Stimulated activated CD4-positive, alpha-beta T cell treated with anti-CD3 and anti-CD28 coated beads, Interleukin-1b, Interleukin-23, amount 100 ng/mL, for 4 hours (primary cell): ENCODE data around the gene HOXD8.

Source experiments
- DNase-seq, 2 donors: peaks; one replicate each; pipeline ENCODE4 v3.0.0-alpha.2; 2020; ENCODE audit warnings: low read depth in 2 of 2

Gene HOXD8

DNA sequence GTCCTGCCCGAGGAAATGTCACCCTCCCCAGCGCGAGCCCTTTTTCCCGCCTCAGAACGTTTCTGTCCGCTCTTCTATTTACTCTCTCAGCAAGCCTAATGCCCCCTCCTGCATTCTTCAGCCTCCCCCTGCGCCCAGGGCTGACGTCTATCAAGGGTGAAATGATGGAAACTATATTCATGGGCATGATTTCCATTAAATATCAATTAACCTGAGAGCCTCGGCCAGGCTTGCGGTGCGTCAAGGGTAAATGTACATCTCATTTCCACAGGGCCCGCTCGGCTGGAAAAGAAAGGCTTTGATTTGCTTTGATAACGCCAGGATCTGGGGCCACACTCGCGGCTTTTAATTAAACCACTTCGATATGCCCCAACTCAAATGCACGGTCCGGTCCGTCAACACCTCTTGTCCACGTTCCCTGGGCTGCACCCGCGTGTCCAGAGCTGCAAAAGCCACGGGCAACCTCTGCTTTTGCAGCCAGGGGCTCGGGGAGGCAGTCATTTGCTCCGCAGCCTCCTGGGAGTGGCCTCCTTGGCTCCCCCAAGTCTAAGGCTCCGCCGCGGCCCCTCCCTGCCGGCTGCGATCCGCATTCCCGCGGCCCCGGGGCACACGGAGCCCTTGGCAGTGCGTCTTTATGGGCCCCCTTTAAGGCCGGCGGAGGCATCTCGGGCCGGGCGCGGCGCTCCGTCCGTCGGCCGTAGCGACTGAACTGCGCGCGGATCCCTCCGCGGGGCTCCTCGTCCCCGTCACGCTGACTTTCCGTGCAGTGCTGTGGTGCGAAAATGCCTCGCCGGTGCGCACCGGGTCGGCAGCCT is at the start of gene HOXD8:
Gene HOXD8, plus strand, starts transcription at position 724 of the 815 bp plus-strand sequence. CDS start 662 bp downstream, outside the sequence.
- DNase-seq: no peak

GRCh38 chr2:176079831-176080539 is 49.5 kb upstream of the HOXD8 start:
- no peak for DNase-seq

DNA sequence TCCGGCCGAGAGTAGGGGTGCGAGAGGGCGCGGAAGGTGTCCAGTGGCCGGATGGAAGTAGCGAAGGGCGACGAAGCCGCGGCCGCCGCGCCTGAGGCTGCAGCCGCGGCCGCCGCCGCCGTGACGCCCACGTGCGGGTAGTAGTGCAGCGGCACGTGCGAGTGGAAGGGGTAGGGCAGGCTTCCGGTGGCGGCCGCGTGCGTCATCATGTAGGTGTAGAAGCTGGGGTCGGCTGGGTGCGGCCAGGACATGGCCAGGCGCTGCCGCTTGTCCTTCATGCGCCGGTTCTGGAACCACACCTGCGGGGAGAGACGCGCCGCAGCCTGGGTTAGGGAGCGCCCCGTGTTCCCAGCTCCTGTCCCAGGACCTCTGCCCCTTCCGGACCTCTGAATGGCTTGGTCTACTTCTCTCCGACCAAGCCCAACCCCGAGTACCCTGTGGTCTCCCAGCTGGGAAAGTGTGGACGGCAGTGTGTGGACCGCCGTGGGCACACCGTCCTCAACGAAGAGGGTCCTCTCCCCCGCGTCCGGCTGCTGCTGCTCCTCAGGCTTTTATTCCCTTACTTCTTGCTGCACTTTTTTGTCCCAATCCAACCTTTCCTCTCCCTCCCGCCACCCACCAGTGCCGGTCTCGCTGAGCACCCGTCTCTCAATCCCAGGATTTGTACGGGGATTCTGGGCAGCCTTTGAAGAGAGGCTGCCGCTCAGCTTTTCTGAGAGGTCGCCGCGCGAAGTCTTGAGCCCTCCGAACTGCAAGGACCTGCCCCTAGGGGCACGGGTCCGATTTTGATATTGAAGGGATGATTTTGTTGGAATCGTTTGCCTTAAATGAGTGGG is 48.7 kb upstream of the HOXD8 start:
- no peak for DNase-seq

DNA sequence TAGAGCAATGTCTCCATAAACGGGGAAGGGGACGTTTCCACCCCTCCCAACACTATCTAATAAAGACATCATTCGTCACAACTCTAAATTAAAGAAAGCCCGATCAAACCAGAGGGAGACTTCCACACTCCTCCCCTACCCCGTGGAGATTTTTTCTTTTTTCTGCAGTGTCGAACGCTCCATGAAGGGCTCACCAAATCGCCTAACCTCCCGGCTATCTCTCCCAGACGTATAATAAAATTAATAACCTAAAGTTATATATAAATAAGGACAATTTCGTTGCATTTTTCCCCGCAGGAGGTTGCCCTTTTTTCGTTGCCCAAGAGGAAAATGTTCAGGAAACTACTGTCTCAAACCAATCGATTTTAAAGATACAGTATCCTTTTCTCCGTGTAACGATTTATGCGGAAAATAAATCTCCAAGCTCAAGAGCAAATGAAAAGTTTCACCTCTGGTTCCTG is 48.1 kb upstream of the HOXD8 start:
- DNase-seq: no peak

- DNase-seq: no peak
Observed at GRCh38 chr2:176081837-176082524, 47.5 kb upstream of the HOXD8 start.

- no peak for DNase-seq
Observed at GRCh38 chr2:176082525-176082823, 47.0 kb upstream of the HOXD8 start.

DNA sequence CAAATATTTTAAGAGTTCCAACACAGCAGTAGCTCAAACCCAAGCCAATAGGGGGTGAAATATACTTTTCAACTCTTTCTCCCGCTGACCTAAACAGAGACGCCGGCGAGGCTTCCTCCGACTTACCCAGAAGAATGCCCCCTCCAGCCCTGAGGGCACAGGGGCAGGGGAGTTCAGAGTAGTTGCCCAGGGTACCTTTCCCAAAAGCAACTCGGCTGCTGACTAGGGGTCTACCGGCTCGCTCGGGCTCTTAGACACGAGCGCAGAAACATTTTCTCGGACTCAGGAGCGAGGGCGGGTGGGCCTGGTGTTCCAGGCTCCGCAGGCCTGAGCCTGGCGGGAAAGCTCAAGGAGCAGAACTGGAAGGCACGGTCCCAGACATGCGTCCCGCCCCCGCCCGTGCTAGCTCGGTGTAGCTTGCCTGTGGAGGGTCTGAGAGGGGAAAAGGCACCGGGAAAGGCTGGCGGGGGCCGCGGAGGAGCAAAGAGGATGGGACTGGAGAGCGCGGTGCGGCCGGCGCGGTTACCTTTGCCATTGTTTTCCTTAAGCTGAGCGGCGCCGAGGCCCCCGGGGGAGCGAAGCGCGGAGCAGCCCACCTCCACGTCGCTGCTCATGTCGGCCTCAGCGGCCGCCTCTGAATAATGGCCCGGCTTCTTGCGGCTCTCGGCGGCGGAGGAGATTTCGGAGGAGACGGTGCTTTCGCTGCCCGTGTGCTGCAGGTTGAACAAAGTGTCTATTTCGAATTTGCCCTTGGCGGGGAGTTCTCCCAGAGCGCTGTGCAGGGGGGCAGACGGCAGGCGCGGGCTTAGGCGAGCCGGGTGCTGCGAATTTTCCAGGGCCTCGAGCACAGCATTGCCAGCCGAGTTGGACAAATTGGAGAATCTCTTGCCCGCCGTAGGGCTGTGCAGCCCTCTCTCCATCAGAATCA is 46.4 kb upstream of the HOXD8 start:
- no peak for DNase-seq

DNA sequence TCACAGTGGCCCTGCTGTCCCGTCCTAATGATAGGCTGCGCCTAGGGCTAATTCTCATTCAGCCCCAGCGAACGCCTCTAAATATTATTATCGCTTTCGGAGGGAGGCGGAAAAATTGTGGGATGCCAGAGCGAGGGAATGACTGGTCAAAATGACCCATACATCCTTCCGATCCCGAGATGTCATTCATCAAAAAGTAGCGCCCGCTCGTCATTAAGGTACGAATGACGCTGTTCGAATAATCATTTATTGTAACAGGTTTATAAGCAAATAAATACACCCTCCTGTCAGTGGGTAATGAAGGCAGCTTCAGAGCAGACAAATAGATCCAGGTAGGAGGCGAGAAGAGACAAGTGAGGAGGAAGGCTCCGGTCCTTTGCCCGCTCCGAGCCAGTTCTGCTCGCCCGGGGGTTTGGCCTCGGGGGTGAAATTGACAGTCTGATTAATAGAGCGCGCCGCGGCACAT is 45.7 kb upstream of the HOXD8 start, which contains the start of gene EVX2:
Gene EVX2, minus strand, starts transcription at position 167 of the 466 bp plus-strand sequence. CDS start 186 bp downstream, outside the sequence.
- no peak for DNase-seq

DNA sequence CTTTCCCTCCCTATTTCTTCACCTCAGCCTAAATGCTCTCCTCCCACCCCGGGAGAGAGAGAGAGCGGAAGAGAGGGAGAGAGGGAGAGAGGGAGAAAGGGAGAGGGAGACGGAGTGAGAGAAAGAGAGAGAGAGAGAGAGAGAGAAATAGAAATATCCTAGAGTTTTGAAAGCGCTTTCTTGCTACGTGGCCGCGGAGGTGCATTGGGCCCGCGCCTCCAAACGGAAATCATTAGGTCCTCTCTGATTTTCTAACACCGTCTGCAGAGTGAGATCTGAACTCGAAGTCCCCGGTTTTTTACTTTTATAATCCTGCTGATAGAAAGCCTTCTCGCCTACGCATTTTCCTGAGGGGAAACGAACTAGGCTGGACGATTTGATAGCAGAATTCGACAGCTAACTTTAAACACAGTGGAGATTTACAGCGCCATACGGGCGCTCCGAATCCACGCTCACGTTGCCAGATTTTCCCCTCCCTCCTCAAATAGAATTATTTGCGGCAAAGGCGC is 44.8 kb upstream of the HOXD8 start:
- DNase-seq: no peak

GRCh38 chr2:176085120-176085788 is 44.3 kb upstream of the HOXD8 start:
- DNase-seq: no peak

DNA sequence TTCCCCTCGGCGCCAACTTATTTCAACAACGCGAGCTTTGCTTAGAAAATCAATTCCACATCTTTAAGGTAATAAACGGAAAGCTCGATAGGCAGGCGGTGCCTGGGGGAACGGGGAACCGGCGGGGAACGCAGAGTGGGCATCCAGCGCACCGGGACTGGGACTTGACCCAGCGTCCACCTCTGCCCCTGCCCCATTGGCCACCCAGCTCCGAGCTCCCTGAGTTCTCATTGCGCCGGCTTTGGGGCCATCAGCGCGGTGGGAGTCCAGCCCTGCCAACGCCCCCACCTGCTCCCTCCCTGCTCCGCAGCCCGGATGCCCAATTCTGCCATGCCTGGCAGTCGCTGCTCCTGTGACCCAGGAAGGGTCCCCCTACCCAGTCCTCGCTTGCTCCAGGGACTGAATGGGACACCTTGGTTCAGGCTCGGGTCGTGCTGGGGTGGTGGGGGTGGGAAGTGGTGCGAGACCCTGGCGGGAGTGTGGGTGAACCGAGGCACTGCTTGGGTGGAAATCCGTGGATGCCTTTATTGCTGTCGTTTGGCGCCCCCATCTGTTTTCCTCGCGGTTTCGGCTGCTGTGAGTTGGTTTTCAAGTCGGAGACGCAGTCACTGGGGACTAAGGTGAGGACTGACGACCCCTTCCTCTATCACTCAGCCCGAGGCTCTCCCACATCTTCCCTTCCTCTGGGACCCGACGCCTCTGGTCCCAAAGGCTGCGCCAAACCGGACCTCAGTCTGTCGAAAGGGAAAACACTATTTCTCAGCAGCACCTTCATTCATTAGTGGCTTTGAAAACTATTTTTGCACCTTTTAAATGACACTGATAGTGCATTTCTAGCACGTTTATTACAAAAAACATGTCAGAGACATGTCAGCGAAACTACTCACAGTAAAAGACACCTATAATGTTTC is 43.4 kb upstream of the HOXD8 start:
- no peak for DNase-seq

- no peak for DNase-seq
Observed at GRCh38 chr2:176087330-176088047, 42.0 kb upstream of the HOXD8 start.

DNA sequence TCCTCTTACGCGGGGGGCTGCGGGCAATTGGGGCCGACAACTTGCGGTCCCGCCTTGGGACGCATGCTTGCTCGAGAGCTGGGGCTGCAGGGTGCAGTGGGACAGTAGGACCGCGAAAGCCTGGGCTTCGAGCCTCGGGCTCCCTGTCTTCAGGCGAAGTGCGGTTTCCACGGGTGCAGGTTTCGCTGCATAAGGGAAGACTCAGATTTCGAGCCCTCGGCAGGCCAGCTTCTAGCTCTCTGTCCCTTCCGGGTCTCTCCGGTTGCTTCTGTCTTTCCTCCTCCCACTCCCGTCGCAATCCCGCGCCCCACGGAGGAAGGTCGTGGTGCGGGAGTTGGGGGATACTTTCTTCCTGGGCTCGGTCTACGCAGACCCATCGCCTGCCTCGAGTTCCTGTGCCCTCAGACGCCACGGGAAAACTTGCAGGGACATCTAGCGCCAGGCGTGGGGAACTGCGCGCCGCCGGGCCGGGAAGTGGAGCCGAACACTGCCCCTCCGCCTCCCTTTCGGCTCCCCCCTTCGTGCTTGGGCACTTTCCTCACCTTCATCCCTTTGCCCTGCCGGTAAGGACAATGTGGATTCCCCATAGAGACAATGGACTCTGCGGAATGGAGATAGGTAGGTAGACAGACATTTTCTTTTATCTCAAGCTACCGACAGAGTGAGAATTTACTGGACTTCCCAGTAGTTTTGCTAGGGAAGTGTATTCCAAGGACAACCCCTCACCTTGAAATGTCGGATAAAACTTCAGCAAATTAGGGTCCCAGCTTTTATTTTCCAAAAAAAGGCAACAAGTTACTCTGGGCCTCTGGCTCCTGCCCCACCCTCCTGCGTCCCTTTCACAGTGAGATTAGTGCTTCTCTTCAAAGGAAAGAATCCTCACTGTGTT is 41.2 kb upstream of the HOXD8 start:
- no peak for DNase-seq

GRCh38 chr2:176088937-176089842 is 40.3 kb upstream of the HOXD8 start:
- no peak for DNase-seq

GRCh38 chr2:176089843-176090395 is 39.6 kb upstream of the HOXD8 start:
- DNase-seq: no peak
